ENCODE data around the gene RGP1.

Gene RGP1

GRCh38 chr9:35763803-35764202, 14.7 kb downstream of the RGP1 start:
- no peak overlapping the region for H3K4me3 ChIP-seq (replicated peaks in 1 of 2; ENCODE audit: low read depth in 2 of 2, low read length in 2 of 2)
- no peak for TF ChIP-seq CTCF (IDR thresholded peaks at IDR 0.05; ENCODE audit: low read depth, low read length)
- no peak for DNase-seq (ENCODE audit: low read depth in 2 of 2)

- TF ChIP-seq CTCF (IDR thresholded peaks at IDR 0.05; ENCODE audit: low read depth, low read length), result no peak
- H3K4me3 ChIP-seq (replicated peaks in 1 of 2; ENCODE audit: low read depth in 2 of 2, low read length in 2 of 2), result no peak overlapping the region
- DNase-seq (ENCODE audit: low read depth in 2 of 2), result no peak
Observed at GRCh38 chr9:35766997-35767396, 17.9 kb downstream of the RGP1 start.

GRCh38 chr9:35767458-35767857, 18.4 kb downstream of the RGP1 start:
- no peak for DNase-seq (ENCODE audit: low read depth in 2 of 2)
- no peak overlapping the region for H3K4me3 ChIP-seq (replicated peaks in 1 of 2; ENCODE audit: low read depth in 2 of 2, low read length in 2 of 2)
- TF ChIP-seq CTCF (IDR thresholded peaks at IDR 0.05; ENCODE audit: low read depth, low read length), result no peak

GRCh38 chr9:35769763-35770162, 20.7 kb downstream of the RGP1 start:
- H3K4me3 ChIP-seq (replicated peaks in 1 of 2; ENCODE audit: low read depth in 2 of 2, low read length in 2 of 2), result no peak overlapping the region
- no peak for TF ChIP-seq CTCF (IDR thresholded peaks at IDR 0.05; ENCODE audit: low read depth, low read length)
- DNase-seq (ENCODE audit: low read depth in 2 of 2), result no peak

GRCh38 chr9:35771075-35771433, 22.0 kb downstream of the RGP1 start:
- TF ChIP-seq CTCF (IDR thresholded peaks at IDR 0.05; ENCODE audit: low read depth, low read length), result no peak
- no peak for DNase-seq (ENCODE audit: low read depth in 2 of 2)
- no peak overlapping the region for H3K4me3 ChIP-seq (replicated peaks in 1 of 2; ENCODE audit: low read depth in 2 of 2, low read length in 2 of 2)

GRCh38 chr9:35771534-35771933, 22.4 kb downstream of the RGP1 start:
- no peak overlapping the region for H3K4me3 ChIP-seq (replicated peaks in 1 of 2; ENCODE audit: low read depth in 2 of 2, low read length in 2 of 2)
- TF ChIP-seq CTCF (IDR thresholded peaks at IDR 0.05; ENCODE audit: low read depth, low read length), result no peak
- DNase-seq (ENCODE audit: low read depth in 2 of 2), result peak; percentile 63 to 66

- TF ChIP-seq CTCF (IDR thresholded peaks at IDR 0.05; ENCODE audit: low read depth, low read length), result no peak
- DNase-seq (ENCODE audit: low read depth in 2 of 2), result peak; percentile 32 to 48
- no peak overlapping the region for H3K4me3 ChIP-seq (replicated peaks in 1 of 2; ENCODE audit: low read depth in 2 of 2, low read length in 2 of 2)
Observed at GRCh38 chr9:35771943-35772342, 22.9 kb downstream of the RGP1 start.

Data from cardiac fibroblast (primary cell).